OCI-LY1 (cell line): ENCODE data around the gene TMEM100.

ENCODE experiments used
- H2AFZ ChIP-seq: fragments of 200-600 bp; sonication (generic), shearing (Covaris generic); 2 replicates; pipeline ENCODE4 v1.6.0; 2014; ENCODE audit warnings: antibody characterized with exemption, mild to moderate bottlenecking, low read length
- H3F3A ChIP-seq: fragments of 200-600 bp; sonication (generic), shearing (Covaris generic); 2 replicates; pipeline ENCODE4 v1.6.0; 2014; ENCODE audit warnings: mild to moderate bottlenecking, antibody characterized with exemption, low read length, moderate library complexity; ENCODE audit not compliant: insufficient read depth
- H3K27ac ChIP-seq: fragments of 200-600 bp; sonication (generic); 2 replicates; pipeline ENCODE4 v1.5.1; 2014; ENCODE audit warnings: low read length, mixed run types, mild to moderate bottlenecking, low read depth; ENCODE audit not compliant: poor library complexity, severe bottlenecking
- H3K27me3 ChIP-seq: fragments of 200-600 bp; sonication (generic); 2 replicates; pipeline ENCODE4 v1.6.0; 2014; ENCODE audit warnings: antibody characterized with exemption, mild to moderate bottlenecking, low read length, moderate library complexity; ENCODE audit not compliant: insufficient read depth
- H3K36me3 ChIP-seq: fragments of 200-600 bp; sonication (generic); 2 replicates; pipeline ENCODE4 v1.6.1; 2014; ENCODE audit warnings: mild to moderate bottlenecking, antibody characterized with exemption, low read length, moderate library complexity, mixed read lengths; ENCODE audit not compliant: insufficient read depth
- H3K4me1 ChIP-seq: fragments of 200-600 bp; sonication (generic); 2 replicates; pipeline ENCODE4 v1.5.1; 2014; ENCODE audit warnings: mild to moderate bottlenecking, low read length, moderate library complexity; ENCODE audit not compliant: insufficient read depth, severe bottlenecking
- H3K4me2 ChIP-seq: fragments of 200-600 bp; sonication (generic), shearing (Covaris generic); 2 replicates; pipeline ENCODE4 v1.6.1; 2014; ENCODE audit warnings: low read length
- H3K4me3 ChIP-seq: fragments of 200-600 bp; sonication (generic); 2 replicates; pipeline ENCODE4 v1.5.1; 2014; ENCODE audit warnings: low read length, low read depth, mild to moderate bottlenecking, mixed read lengths; ENCODE audit not compliant: poor library complexity, severe bottlenecking
- H3K79me2 ChIP-seq: fragments of 200-600 bp; shearing (Covaris generic); 2 replicates; pipeline ENCODE4 v1.6.1; 2016; ENCODE audit warnings: mixed run types, low read length, mixed read lengths; ENCODE audit not compliant: insufficient read depth
- H3K9ac ChIP-seq: fragments of 200-600 bp; sonication (generic), shearing (Covaris generic); 2 replicates; pipeline ENCODE4 v1.6.1; 2014; ENCODE audit warnings: mild to moderate bottlenecking, low read length, mixed read lengths
- H3K9me2 ChIP-seq: fragments of 200-600 bp; sonication (generic), shearing (Covaris generic); 2 replicates; pipeline ENCODE4 v1.6.1; 2014; ENCODE audit warnings: low read depth, mild to moderate bottlenecking, low read length, mixed read lengths
- H3K9me3 ChIP-seq: fragments of 200-600 bp; shearing (Covaris generic); 2 replicates; pipeline ENCODE4 v1.6.1; 2014; ENCODE audit warnings: low read length, mixed read lengths
- H4K20me1 ChIP-seq: fragments of 200-600 bp; sonication (generic), shearing (Covaris generic); 2 replicates; pipeline ENCODE4 v1.6.0; 2016; ENCODE audit warnings: mild to moderate bottlenecking, low read length; ENCODE audit not compliant: insufficient read depth
- EZH2 ChIP-seq: fragments of 200-600 bp; sonication (generic), shearing (Covaris generic); IDR thresholded peaks from 2 replicates; pipeline ENCODE4 v1.8.0; 2017; ENCODE audit warnings: borderline replicate concordance, mixed run types, mild to moderate bottlenecking, antibody characterized with exemption, low read length, moderate library complexity, mixed read lengths
- TF ChIP-seq, protein P1 (sequence below): fragments of 200-600 bp; sonication (generic), shearing (Covaris generic); IDR thresholded peaks from 2 replicates; pipeline ENCODE4 v1.5.1; 2017; ENCODE audit warnings: mild to moderate bottlenecking, antibody characterized with exemption, low read length, moderate library complexity, mixed read lengths

TMEM100 gene

DNA sequence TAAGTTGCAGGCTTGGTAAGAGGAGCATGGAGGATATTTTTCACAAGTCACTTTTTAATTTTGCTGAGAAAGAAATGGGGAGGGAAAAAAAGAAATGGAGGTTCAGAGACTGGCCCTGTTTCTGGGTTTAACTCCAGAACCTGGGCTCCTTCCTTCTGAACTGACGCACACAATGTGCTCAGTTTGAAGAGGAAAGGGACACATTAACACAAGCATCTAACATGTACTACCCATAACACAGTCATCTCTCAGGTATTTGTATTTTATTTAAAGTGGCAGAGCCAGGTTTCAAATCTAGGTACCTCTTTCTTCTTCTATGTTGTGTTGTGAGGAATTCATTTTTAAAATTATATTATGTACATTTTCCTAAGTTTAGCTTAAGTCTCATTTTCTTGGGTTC, 5.3 kb upstream of the TMEM100 start:
- no peak overlapping the region for H3K4me2 ChIP-seq
- no peak for TF ChIP-seq EZH2
- TF ChIP-seq, protein P1, sequence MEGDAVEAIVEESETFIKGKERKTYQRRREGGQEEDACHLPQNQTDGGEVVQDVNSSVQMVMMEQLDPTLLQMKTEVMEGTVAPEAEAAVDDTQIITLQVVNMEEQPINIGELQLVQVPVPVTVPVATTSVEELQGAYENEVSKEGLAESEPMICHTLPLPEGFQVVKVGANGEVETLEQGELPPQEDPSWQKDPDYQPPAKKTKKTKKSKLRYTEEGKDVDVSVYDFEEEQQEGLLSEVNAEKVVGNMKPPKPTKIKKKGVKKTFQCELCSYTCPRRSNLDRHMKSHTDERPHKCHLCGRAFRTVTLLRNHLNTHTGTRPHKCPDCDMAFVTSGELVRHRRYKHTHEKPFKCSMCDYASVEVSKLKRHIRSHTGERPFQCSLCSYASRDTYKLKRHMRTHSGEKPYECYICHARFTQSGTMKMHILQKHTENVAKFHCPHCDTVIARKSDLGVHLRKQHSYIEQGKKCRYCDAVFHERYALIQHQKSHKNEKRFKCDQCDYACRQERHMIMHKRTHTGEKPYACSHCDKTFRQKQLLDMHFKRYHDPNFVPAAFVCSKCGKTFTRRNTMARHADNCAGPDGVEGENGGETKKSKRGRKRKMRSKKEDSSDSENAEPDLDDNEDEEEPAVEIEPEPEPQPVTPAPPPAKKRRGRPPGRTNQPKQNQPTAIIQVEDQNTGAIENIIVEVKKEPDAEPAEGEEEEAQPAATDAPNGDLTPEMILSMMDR = no peak
- H3K9ac ChIP-seq = no peak overlapping the region
- no peak overlapping the region for H3K27ac ChIP-seq
- H3K4me1 ChIP-seq = no peaks in the 10 kb centered on the region
- H3K9me3 ChIP-seq = no peaks in the 10 kb centered on the region
- no peaks in the 10 kb centered on the region for H3K36me3 ChIP-seq
- no peak overlapping the region for H2AFZ ChIP-seq
- no peaks in the 10 kb centered on the region for H3F3A ChIP-seq
- no peaks in the 10 kb centered on the region for H3K9me2 ChIP-seq
- no peaks in the 10 kb centered on the region for H3K27me3 ChIP-seq
- no peak overlapping the region for H3K4me3 ChIP-seq
- no peaks in the 10 kb centered on the region for H3K79me2 ChIP-seq
- no peaks in the 10 kb centered on the region for H4K20me1 ChIP-seq

DNA sequence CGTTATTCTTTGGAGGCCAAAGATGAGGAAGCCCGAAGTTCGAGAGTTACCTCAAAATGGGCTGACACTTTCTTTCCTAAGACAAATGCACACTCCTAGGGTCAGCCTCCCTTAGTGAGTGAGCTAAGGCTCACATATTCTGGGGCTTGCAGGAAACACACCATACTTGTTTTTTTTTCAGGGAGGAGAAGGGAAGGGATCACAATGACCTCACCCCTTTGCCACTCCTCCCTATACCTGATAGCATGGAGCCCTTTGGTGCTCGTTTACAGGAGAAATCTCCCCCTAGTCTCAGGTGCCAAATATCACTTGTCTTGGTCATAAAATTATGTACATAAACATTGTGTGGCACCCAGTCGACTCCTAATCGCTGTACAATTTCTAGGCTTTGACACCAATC, 4.6 kb upstream of the TMEM100 start:
- Histone ChIP-seq H3K36me3 (no peaks in the 10 kb centered on the region), H3F3A (no peaks in the 10 kb centered on the region), H2AFZ (no peak overlapping the region), H4K20me1 (no peaks in the 10 kb centered on the region), H3K4me3 (no peak overlapping the region), H3K79me2 (no peaks in the 10 kb centered on the region), H3K27ac (no peak overlapping the region), H3K9me2 (no peaks in the 10 kb centered on the region), H3K9ac (no peak overlapping the region), H3K4me1 (no peaks in the 10 kb centered on the region), H3K27me3 (no peaks in the 10 kb centered on the region), H3K9me3 (no peaks in the 10 kb centered on the region), H3K4me2 (no peak overlapping the region)
- TF ChIP-seq EZH2 = no peak

DNA sequence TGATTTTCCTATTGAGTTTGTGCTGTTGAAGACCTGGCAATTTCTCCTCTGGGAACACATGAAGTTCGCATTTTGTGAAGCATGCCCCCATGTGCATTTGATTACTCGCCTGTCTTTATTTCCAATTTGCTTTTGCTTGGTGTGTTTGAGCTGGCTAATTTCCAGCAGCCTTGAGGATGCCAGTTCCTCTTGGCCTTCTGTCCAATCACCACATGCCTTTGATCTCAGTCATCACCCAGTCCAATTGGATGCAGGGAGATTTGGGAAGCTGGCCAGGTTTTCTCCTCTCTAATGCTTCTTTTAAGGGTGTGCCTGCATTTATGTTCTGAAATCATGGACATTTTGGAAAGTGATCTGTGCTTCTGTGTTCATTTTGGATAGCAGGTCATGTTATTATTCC, 3.8 kb upstream of the TMEM100 start:
- no peaks in the 10 kb centered on the region for H3K27me3 ChIP-seq
- no peak overlapping the region for H3K4me3 ChIP-seq
- no peak overlapping the region for H2AFZ ChIP-seq
- no peak overlapping the region for H3K27ac ChIP-seq
- H3K4me2 ChIP-seq = no peak overlapping the region
- H4K20me1 ChIP-seq = no peaks in the 10 kb centered on the region
- H3K9me2 ChIP-seq = no peaks in the 10 kb centered on the region
- H3F3A ChIP-seq = no peaks in the 10 kb centered on the region
- no peaks in the 10 kb centered on the region for H3K79me2 ChIP-seq
- TF ChIP-seq EZH2 = no peak
- TF ChIP-seq, protein P1 = no peak
- H3K4me1 ChIP-seq = no peaks in the 10 kb centered on the region
- no peak overlapping the region for H3K9ac ChIP-seq
- H3K36me3 ChIP-seq = no peaks in the 10 kb centered on the region
- H3K9me3 ChIP-seq = no peaks in the 10 kb centered on the region

DNA sequence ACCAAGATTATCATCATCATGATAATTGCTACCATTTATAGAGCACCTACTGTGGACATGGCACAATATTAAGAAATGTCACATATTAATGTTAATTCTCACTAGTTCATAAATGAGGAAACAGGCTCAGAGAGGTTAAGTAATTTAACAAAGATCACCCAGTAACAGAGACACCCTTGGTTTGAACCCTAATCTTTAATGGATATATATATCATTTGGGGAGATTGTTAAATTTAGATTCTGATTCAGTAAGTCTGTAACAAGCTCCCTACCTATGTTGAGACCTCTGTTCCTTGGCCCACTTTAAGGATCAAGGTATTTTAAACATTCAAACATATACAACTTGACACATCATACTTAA, 804 bp upstream of the TMEM100 start:
- no peak overlapping the region for H3K27ac ChIP-seq
- no peaks in the 10 kb centered on the region for H3K79me2 ChIP-seq
- no peak for TF ChIP-seq EZH2
- TF ChIP-seq, protein P1 = no peak
- no peak overlapping the region for H3K9ac ChIP-seq
- H2AFZ ChIP-seq = no peak overlapping the region
- H4K20me1 ChIP-seq = no peaks in the 10 kb centered on the region
- H3K4me2 ChIP-seq = no peak overlapping the region
- no peaks in the 10 kb centered on the region for H3K27me3 ChIP-seq
- H3K36me3 ChIP-seq = no peaks in the 10 kb centered on the region
- no peaks in the 10 kb centered on the region for H3K9me3 ChIP-seq
- no peaks in the 10 kb centered on the region for H3F3A ChIP-seq
- no peaks in the 10 kb centered on the region for H3K4me1 ChIP-seq
- no peak overlapping the region for H3K4me3 ChIP-seq
- H3K9me2 ChIP-seq = no peaks in the 10 kb centered on the region
